GM12878 (cell line): ENCODE results near the gene HINT1. TPM values are rescaled to one million over a fixed set of nuclear protein-coding genes. Genes with fewer than 3 reads are reported as not detected.

Experiments used
- ATAC-seq: fragments of 200-7000 bp; cut with Tn5 transposase; 3 replicates; pipeline ENCODE4 v1.9.1; 2020; ENCODE audit warnings: mild to moderate bottlenecking, moderate library complexity
- BruUV-seq: library from RNA; stranded (reverse); fragments of 400-500 nt; replicated peaks from 2 replicates; lab custom pipeline; 2021; lab: Mats Ljungman, UMichigan
- CTCF ChIA-PET: fragments of 300-600 bp; sonication (Branson Sonifier 250); formaldehyde crosslinking; extraction: SDS; loops from one replicate; lab custom pipeline; 2021; ENCODE audit warnings: inconsistent platforms; lab: Yijun Ruan, JAX
- POLR2A ChIA-PET: fragments of 350-600 bp; formaldehyde crosslinking; extraction: SDS; loops from one replicate; lab custom pipeline; 2021; ENCODE audit warnings: inconsistent platforms; lab: Charles Lee
- RAD21 ChIA-PET: fragments of 300-600 bp; sonication (Branson Sonifier 250); formaldehyde crosslinking; loops from one replicate; lab custom pipeline; 2023; ENCODE audit warnings: antibody characterized with exemption; ENCODE audit not compliant: unreplicated experiment; lab: Charles Lee
- SMC1A ChIA-PET: fragments of 300-600 bp; sonication (Branson Sonifier 250); formaldehyde crosslinking; loops from one replicate; lab custom pipeline; 2023; ENCODE audit not compliant: unreplicated experiment, uncharacterized antibody; lab: Charles Lee
- DNase-seq: peaks from one replicate; pipeline ENCODE4 v3.0.0-alpha.2; 2011; ENCODE audit warnings: low read depth, low spot score
- FAIRE-seq: peaks from 3 replicates; lab custom pipeline; 2011; peaks lifted over from hg19 to GRCh38; lab: Jason Lieb, UNC
- H2AFZ ChIP-seq: 2 replicates; pipeline ENCODE4 v1.6.0; 2011; ENCODE audit warnings: low read depth, low read length, control low read depth; ENCODE audit not compliant: control insufficient read depth
- H3K27ac ChIP-seq: 2 replicates; pipeline ENCODE4 v1.5.1; 2011; ENCODE audit warnings: control low read depth; ENCODE audit not compliant: control insufficient read depth, insufficient read depth
- H3K27me3 ChIP-seq, 2 experiments: replicated peaks in 1 of 2; 2 replicates each; pipeline versions ENCODE4 v1.6.0 to v1.6.1; 2011; ENCODE audit warnings: low read length in 1 of 2; ENCODE audit not compliant: control insufficient read depth in 2 of 2, insufficient read depth in 2 of 2
- H3K36me3 ChIP-seq, 2 experiments: 2 replicates each; pipeline ENCODE4 v1.5.1; 2011; ENCODE audit warnings: low read length in 1 of 2; ENCODE audit not compliant: control insufficient read depth in 2 of 2, insufficient read depth in 2 of 2
- H3K4me1 ChIP-seq: 2 replicates; pipeline ENCODE4 v1.6.1; 2011; ENCODE audit warnings: mild to moderate bottlenecking, low read length, moderate library complexity, mixed read lengths; ENCODE audit not compliant: control insufficient read depth, insufficient read depth
- H3K4me2 ChIP-seq: 2 replicates; pipeline ENCODE4 v1.6.0; 2011; ENCODE audit warnings: control low read depth; ENCODE audit not compliant: control insufficient read depth, insufficient read depth
- H3K4me3 ChIP-seq: fragments of 200-600 bp; sonication (generic); 2 replicates; pipeline ENCODE4 v1.5.1; 2016
- H3K79me2 ChIP-seq: 2 replicates; pipeline ENCODE4 v1.6.0; 2011; ENCODE audit warnings: low read length; ENCODE audit not compliant: control insufficient read depth, insufficient read depth
- H3K9ac ChIP-seq: 2 replicates; pipeline ENCODE4 v1.8.0; 2011; ENCODE audit warnings: low read length, control low read depth, mixed read lengths; ENCODE audit not compliant: control insufficient read depth, insufficient read depth
- H3K9me3 ChIP-seq: replicated peaks from 3 replicates; pipeline ENCODE4 v1.5.1; 2011; ENCODE audit warnings: mild to moderate bottlenecking, low read length; ENCODE audit not compliant: control insufficient read depth, insufficient read depth
- H4K20me1 ChIP-seq: 2 replicates; pipeline ENCODE4 v1.6.0; 2011; ENCODE audit not compliant: control insufficient read depth, insufficient read depth
- CEBPB ChIP-seq, 2 experiments: fragments of 150-350 bp in 1 of 2; IDR thresholded peaks; 2 replicates each; pipeline ENCODE4 v1.6.1; 2012 to 2014; ENCODE audit warnings: low read depth in 2 of 2, low read length in 2 of 2, borderline replicate concordance in 1 of 2, inconsistent platforms in 1 of 2
- EED ChIP-seq: sonication (generic); IDR thresholded peaks from 2 replicates; pipeline ENCODE4 v1.6.1; 2016; ENCODE audit warnings: antibody characterized with exemption, low read depth
- HSF1 ChIP-seq: fragments of 150-350 bp; IDR thresholded peaks from 2 replicates; pipeline ENCODE4 v1.6.1; 2014; ENCODE audit warnings: mild to moderate bottlenecking, low read depth, low read length
- KDM1A ChIP-seq: fragments of 200-600 bp; sonication (generic); IDR thresholded peaks from 2 replicates; pipeline ENCODE4 v1.6.1; 2016; ENCODE audit warnings: borderline replicate concordance
- MTA2 ChIP-seq: fragments of 450-650 bp; IDR thresholded peaks from 2 replicates; pipeline ENCODE4 v1.6.1; 2016; ENCODE audit warnings: low read depth, mild to moderate bottlenecking, moderate library complexity
- MYB ChIP-seq: fragments of 150-350 bp; IDR thresholded peaks from 2 replicates; pipeline ENCODE4 v1.6.1; 2014; ENCODE audit warnings: mild to moderate bottlenecking, low read depth, low read length, borderline replicate concordance
- NRF1 ChIP-seq: conservative IDR thresholded peaks from 2 replicates; pipeline ENCODE4 v1.6.1; 2011; ENCODE audit warnings: mild to moderate bottlenecking, low read depth, low read length, improper control_type of control experiment
- POU2F2 ChIP-seq: IDR thresholded peaks from 3 replicates; pipeline ENCODE4 v1.6.1; 2011; ENCODE audit warnings: low read depth, mild to moderate bottlenecking, low read length, borderline replicate concordance
- SMC3 ChIP-seq: IDR thresholded peaks from 2 replicates; pipeline ENCODE4 v1.6.1; 2011; ENCODE audit warnings: low read length, improper control_type of control experiment, borderline replicate concordance
- TCF12 ChIP-seq: IDR thresholded peaks from 2 replicates; pipeline ENCODE4 v1.6.1; 2011; ENCODE audit warnings: low read depth, mild to moderate bottlenecking, low read length
- TCF7 ChIP-seq: IDR thresholded peaks from 2 replicates; pipeline ENCODE4 v1.6.1; 2014; ENCODE audit warnings: antibody characterized with exemption, borderline replicate concordance
- ZNF592 ChIP-seq: fragments of 450-650 bp; IDR thresholded peaks from 2 replicates; pipeline ENCODE4 v1.6.1; 2017; ENCODE audit warnings: mild to moderate bottlenecking, moderate library complexity
- WGBS: methylation state at CpG from one replicate; pipeline ENCODE4 v1.1.6; 2016; ENCODE audit warnings: low lambda C conversion rate; ENCODE audit not compliant: insufficient replicate concordance, insufficient coverage; ENCODE audit errors: missing lambda C conversion rate; 5-methylcytosine and 5-hydroxymethylcytosine counted together
- in situ Hi-C: fragments of 300-500 bp; cut with MboI; formaldehyde crosslinking; loops from 9 replicates; pipeline ENCODE4 v1.14.3; 2018; ENCODE audit warnings: mixed read lengths
- intact Hi-C: fragments of 100-400 bp; cut with micrococcal nuclease; formaldehyde crosslinking; loops from one replicate; pipeline ENCODE4 v1.14.2; 2022; ENCODE audit not compliant: unreplicated experiment
- polyA plus RNA-seq, 11 experiments: library from polyadenylated mRNA; depleted of rRNA in 4 of 11; unstranded in 6 of 11; stranded (reverse) in 5 of 11; fragments of >200 nt; fragmentation: Nextera tagmentation in 4 of 11; fragmentation: Illumina TruSeq in 1 of 11; extraction: Ambion mirVana in 4 of 11; extraction: Trizol in 1 of 11; gene quantifications; 1 replicate in 1 of 11; 2 replicates in 10 of 11; pipeline versions ENCODE4 v1.2.1 to v1.2.3, GENCODE V29; 2011 to 2016; ENCODE audit warnings: inconsistent platforms in 2 of 11, missing spikeins in 2 of 11, low read depth in 1 of 11
- total RNA-seq, 4 experiments: library from RNA; depleted of rRNA in 3 of 4; stranded (reverse); fragments of >200 nt in 3 of 4; fragmentation: Illumina TruSeq in 1 of 4; extraction: Trizol in 1 of 4; gene quantifications; 2 replicates each; pipeline versions ENCODE4 v1.2.1 to v1.2.3, GENCODE V29; 2013 to 2021
- TF ChIP-seq, protein P1 (sequence below): fragments of 450-650 bp; IDR thresholded peaks from 2 replicates; pipeline ENCODE4 v1.6.1; 2017; ENCODE audit warnings: antibody characterized with exemption, mild to moderate bottlenecking, moderate library complexity

The HINT1 gene
- total and polyA plus RNA-seq, 10 of the 15 experiments (the other 5 are each of a cell fraction or from before 2014, with no cell fraction given), result 253 to 997 (median 562) TPM

GRCh38 chr5:131209175-131209505 is 44.1 kb upstream of the HINT1 start (continued):
- TF ChIP-seq ZNF592, result no peak
- TF ChIP-seq SMC3, result peak; percentile 1; the same call in 1 of the 2 replicates

DNA sequence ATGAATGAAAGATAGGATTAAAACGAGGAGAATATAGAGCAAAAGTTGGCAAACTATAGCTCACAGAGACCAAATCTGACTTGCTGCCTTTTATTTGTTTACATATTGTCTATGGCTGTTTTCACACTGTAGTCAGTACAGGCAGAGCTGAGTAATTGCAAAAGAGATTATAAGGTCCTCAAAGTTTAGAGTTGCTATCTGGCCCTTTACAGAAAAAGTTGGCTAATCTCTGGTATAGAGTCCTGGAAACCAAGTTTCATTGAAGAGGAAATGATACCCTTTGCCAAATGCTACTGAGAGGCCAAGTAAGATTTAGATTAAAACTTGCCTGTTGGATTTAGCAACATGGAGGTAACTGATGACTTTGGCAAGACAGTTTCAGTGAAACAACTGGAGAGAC is 41.7 kb upstream of the HINT1 start:
- Histone ChIP-seq H4K20me1 (no peaks in the 10 kb centered on the region), H3K27ac (no peak overlapping the region), H3K4me1 (peaks cover 6% of the 10 kb centered on the region; the same call in 1 of the 2 replicates), H3K36me3 (no peaks in the 10 kb centered on the region), H3K4me2 (no peak overlapping the region), H3K9me3 (no peaks in the 10 kb centered on the region), H3K9ac (no peak overlapping the region), H2AFZ (no peak overlapping the region), H3K4me3 (no peak overlapping the region), H3K27me3 (no peaks in the 10 kb centered on the region), H3K79me2 (peaks cover 20% of the 10 kb centered on the region)
- DNase-seq (no peak), ATAC-seq (no peak), FAIRE-seq (no peak)
- no TSS peak for BruUV-seq
- intact Hi-C loops (no loop called here), in situ Hi-C loops (no loop called here)
- CTCF ChIA-PET, result interaction anchor here (0.9 to 2.2 kb wide), 4 partner anchors 10 to 176 kb away, joined by 3 to 7 read pairs (median 4); partner anchors contain the start of gene HINT1
- 30% methylated on average over 1 of the region's 1 CpG for WGBS
- RAD21 ChIA-PET, result interaction anchor here (0.9 to 10.7 kb wide), 5 partner anchors 9 to 175 kb away, joined by 3 to 302 read pairs (median 6); partner anchors contain the start of genes CDC42SE2 and HINT1
- SMC1A ChIA-PET, result interaction anchor here (1.0 to 26.7 kb wide), 13 partner anchors 8 to 207 kb away, joined by 3 to 1218 read pairs (median 4); partner anchors contain the start of genes CDC42SE2 and HINT1
- POLR2A ChIA-PET, result interaction anchor here (1.0 to 1.4 kb wide), 3 partner anchors 11 to 45 kb away, joined by 3 to 5 read pairs (median 4); no protein-coding TSS in a partner anchor
- TF ChIP-seq CEBPB (IDR thresholded peaks at IDR 0.05; ENCODE audit: borderline replicate concordance in 1 of 2, low read depth in 2 of 2, low read length in 2 of 2) (no peak), TCF7 (no peak), KDM1A (no peak), NRF1 (no peak), POU2F2 (no peak), HSF1 (no peak), EED (no peak), MTA2 (no peak), MYB (no peak), TCF12 (no peak)
- TF ChIP-seq, protein P1, sequence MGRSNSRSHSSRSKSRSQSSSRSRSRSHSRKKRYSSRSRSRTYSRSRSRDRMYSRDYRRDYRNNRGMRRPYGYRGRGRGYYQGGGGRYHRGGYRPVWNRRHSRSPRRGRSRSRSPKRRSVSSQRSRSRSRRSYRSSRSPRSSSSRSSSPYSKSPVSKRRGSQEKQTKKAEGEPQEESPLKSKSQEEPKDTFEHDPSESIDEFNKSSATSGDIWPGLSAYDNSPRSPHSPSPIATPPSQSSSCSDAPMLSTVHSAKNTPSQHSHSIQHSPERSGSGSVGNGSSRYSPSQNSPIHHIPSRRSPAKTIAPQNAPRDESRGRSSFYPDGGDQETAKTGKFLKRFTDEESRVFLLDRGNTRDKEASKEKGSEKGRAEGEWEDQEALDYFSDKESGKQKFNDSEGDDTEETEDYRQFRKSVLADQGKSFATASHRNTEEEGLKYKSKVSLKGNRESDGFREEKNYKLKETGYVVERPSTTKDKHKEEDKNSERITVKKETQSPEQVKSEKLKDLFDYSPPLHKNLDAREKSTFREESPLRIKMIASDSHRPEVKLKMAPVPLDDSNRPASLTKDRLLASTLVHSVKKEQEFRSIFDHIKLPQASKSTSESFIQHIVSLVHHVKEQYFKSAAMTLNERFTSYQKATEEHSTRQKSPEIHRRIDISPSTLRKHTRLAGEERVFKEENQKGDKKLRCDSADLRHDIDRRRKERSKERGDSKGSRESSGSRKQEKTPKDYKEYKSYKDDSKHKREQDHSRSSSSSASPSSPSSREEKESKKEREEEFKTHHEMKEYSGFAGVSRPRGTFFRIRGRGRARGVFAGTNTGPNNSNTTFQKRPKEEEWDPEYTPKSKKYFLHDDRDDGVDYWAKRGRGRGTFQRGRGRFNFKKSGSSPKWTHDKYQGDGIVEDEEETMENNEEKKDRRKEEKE, result no peak
